ENCODE results near the gene ST3GAL6.

Gene ST3GAL6

GRCh38 chr3:98735761-98736269 is 27.3 kb upstream of the ST3GAL6 start:
- Histone ChIP-seq H2BK12ac (ENCODE audit: low read length in 2 of 2) (peak overlapping the region in 1 of 2 experiments; percentile 47), H3K4me2 (ENCODE audit: low read length, poor library complexity, severe bottlenecking) (no peak overlapping the region), H2AFZ (ENCODE audit: low read depth, low read length) (no peak overlapping the region), H2BK120ac (ENCODE audit: low read depth, low read length) (no peak overlapping the region), H3K18ac (ENCODE audit: low read depth in 1 of 2, low read length in 2 of 2) (no peak overlapping the region), H2BK5ac (ENCODE audit: low read depth, low read length, poor library complexity, severe bottlenecking) (no peak overlapping the region), H4K91ac (ENCODE audit: low read length) (no peak overlapping the region), H3K27me3 (ENCODE audit: control insufficient read depth in 1 of 2, insufficient read depth in 1 of 2, low read length in 2 of 2) (no peaks in the 10 kb centered on the region), H3K4ac (ENCODE audit: low read depth in 1 of 2, low read length in 2 of 2) (no peak overlapping the region), H3K27ac (ENCODE audit: low read length, poor library complexity, severe bottlenecking) (no peak overlapping the region), H3K79me1 (replicated peaks; ENCODE audit: low read length, poor library complexity, severe bottlenecking) (peaks cover 3% of the 10 kb centered on the region), H4K8ac (ENCODE audit: low read length) (no peak overlapping the region), H3K9ac (ENCODE audit: low read length) (no peak overlapping the region), H3K23ac (ENCODE audit: low read length in 2 of 2) (no peak overlapping the region), H3K14ac (ENCODE audit: low read length in 2 of 2) (no peak overlapping the region), H3K9me3 (ENCODE audit: control insufficient read depth, low read length) (no peaks in the 10 kb centered on the region), H3K36me3 (ENCODE audit: control insufficient read depth in 1 of 2, insufficient read depth in 2 of 2, low read depth in 1 of 2, low read length in 2 of 2) (no peaks in the 10 kb centered on the region), H3K4me3 (ENCODE audit: insufficient read depth in 1 of 2, low read depth in 1 of 2, low read length in 2 of 2) (no peak overlapping the region), H2AK5ac (ENCODE audit: low read length, severe bottlenecking) (no peak overlapping the region), H3K4me1 (ENCODE audit: control insufficient read depth, insufficient read depth, low read depth, low read length) (peaks cover 5% of the 10 kb centered on the region), H2BK15ac (ENCODE audit: low read depth, poor library complexity, severe bottlenecking) (no peak overlapping the region)
- 28% methylated on average over 1 of the region's 1 CpG for WGBS
- DNase-seq: peak; percentile 14

- Histone ChIP-seq H3K9ac (ENCODE audit: low read length) (no peak overlapping the region), H3K4ac (ENCODE audit: low read depth in 1 of 2, low read length in 2 of 2) (no peak overlapping the region), H4K8ac (ENCODE audit: low read length) (no peak overlapping the region), H2BK5ac (ENCODE audit: low read depth, low read length, poor library complexity, severe bottlenecking) (no peak overlapping the region), H2AK5ac (ENCODE audit: low read length, severe bottlenecking) (no peak overlapping the region), H3K27ac (ENCODE audit: low read length, poor library complexity, severe bottlenecking) (no peak overlapping the region), H3K23ac (ENCODE audit: low read length in 2 of 2) (no peak overlapping the region), H3K79me1 (replicated peaks; ENCODE audit: low read length, poor library complexity, severe bottlenecking) (peaks cover 3% of the 10 kb centered on the region), H3K14ac (ENCODE audit: low read length in 2 of 2) (no peak overlapping the region), H3K9me3 (ENCODE audit: control insufficient read depth, low read length) (no peaks in the 10 kb centered on the region), H3K4me3 (ENCODE audit: insufficient read depth in 1 of 2, low read depth in 1 of 2, low read length in 2 of 2) (no peak overlapping the region), H3K27me3 (ENCODE audit: control insufficient read depth in 1 of 2, insufficient read depth in 1 of 2, low read length in 2 of 2) (no peaks in the 10 kb centered on the region), H4K91ac (ENCODE audit: low read length) (no peak overlapping the region), H3K36me3 (ENCODE audit: control insufficient read depth in 1 of 2, insufficient read depth in 2 of 2, low read depth in 1 of 2, low read length in 2 of 2) (no peaks in the 10 kb centered on the region), H2BK12ac (ENCODE audit: low read length in 2 of 2) (no peak overlapping the region), H2BK120ac (ENCODE audit: low read depth, low read length) (no peak overlapping the region), H3K4me2 (ENCODE audit: low read length, poor library complexity, severe bottlenecking) (no peak overlapping the region), H2BK15ac (ENCODE audit: low read depth, poor library complexity, severe bottlenecking) (no peak overlapping the region), H3K18ac (ENCODE audit: low read depth in 1 of 2, low read length in 2 of 2) (no peak overlapping the region), H3K4me1 (ENCODE audit: control insufficient read depth, insufficient read depth, low read depth, low read length) (peaks cover 5% of the 10 kb centered on the region), H2AFZ (ENCODE audit: low read depth, low read length) (no peak overlapping the region)
- 98% methylated on average over 4 of the region's 5 CpGs for WGBS
- DNase-seq: no peak
These were observed 25.8 kb upstream of the ST3GAL6 start for GRCh38 chr3:98737301-98737700.

DNA sequence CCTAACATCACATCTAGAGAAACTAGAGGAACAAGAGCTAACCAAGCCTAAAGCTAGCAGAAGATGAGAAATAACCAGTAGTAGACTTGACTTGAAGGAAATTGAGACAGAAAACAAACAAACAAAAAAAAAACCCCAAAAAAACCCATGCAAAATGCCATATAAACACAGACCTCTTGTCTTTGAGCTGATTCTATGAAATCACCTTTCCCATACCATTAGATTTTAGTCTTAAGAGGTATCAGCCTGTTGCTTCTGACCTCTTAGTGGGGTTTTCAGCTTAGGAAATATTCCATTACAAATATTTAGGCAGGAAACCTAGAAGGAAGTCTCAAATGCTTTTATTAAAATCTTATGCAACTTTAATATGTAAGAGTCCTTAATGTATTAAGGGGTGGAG is 23.9 kb upstream of the ST3GAL6 start:
- Histone ChIP-seq H2BK15ac (ENCODE audit: low read depth, poor library complexity, severe bottlenecking) (no peak overlapping the region), H4K91ac (ENCODE audit: low read length) (no peak overlapping the region), H3K4ac (ENCODE audit: low read depth in 1 of 2, low read length in 2 of 2) (no peak overlapping the region), H3K79me1 (replicated peaks; ENCODE audit: low read length, poor library complexity, severe bottlenecking) (peaks cover 1% of the 10 kb centered on the region), H3K36me3 (ENCODE audit: control insufficient read depth in 1 of 2, insufficient read depth in 2 of 2, low read depth in 1 of 2, low read length in 2 of 2) (no peaks in the 10 kb centered on the region), H3K27me3 (ENCODE audit: control insufficient read depth in 1 of 2, insufficient read depth in 1 of 2, low read length in 2 of 2) (no peaks in the 10 kb centered on the region), H3K4me1 (ENCODE audit: control insufficient read depth, insufficient read depth, low read depth, low read length) (no peaks in the 10 kb centered on the region), H3K9me3 (ENCODE audit: control insufficient read depth, low read length) (no peaks in the 10 kb centered on the region), H2BK12ac (ENCODE audit: low read length in 2 of 2) (no peak overlapping the region), H2BK120ac (ENCODE audit: low read depth, low read length) (no peak overlapping the region), H2AFZ (ENCODE audit: low read depth, low read length) (no peak overlapping the region), H2BK5ac (ENCODE audit: low read depth, low read length, poor library complexity, severe bottlenecking) (no peak overlapping the region), H3K9ac (ENCODE audit: low read length) (no peak overlapping the region), H2AK5ac (ENCODE audit: low read length, severe bottlenecking) (no peak overlapping the region), H3K4me3 (ENCODE audit: insufficient read depth in 1 of 2, low read depth in 1 of 2, low read length in 2 of 2) (no peak overlapping the region), H3K4me2 (ENCODE audit: low read length, poor library complexity, severe bottlenecking) (no peak overlapping the region), H4K8ac (ENCODE audit: low read length) (no peak overlapping the region), H3K23ac (ENCODE audit: low read length in 2 of 2) (no peak overlapping the region), H3K14ac (ENCODE audit: low read length in 2 of 2) (no peak overlapping the region), H3K18ac (ENCODE audit: low read depth in 1 of 2, low read length in 2 of 2) (no peak overlapping the region), H3K27ac (ENCODE audit: low read length, poor library complexity, severe bottlenecking) (no peak overlapping the region)
- DNase-seq: no peak

GRCh38 chr3:98740324-98740723 is 22.8 kb upstream of the ST3GAL6 start:
- WGBS: 77% methylated on average over 4 of the region's 4 CpGs
- H3K27ac ChIP-seq (ENCODE audit: low read length, poor library complexity, severe bottlenecking): no peak overlapping the region

More at GRCh38 chr3:98740324-98740723, 22.8 kb upstream of the ST3GAL6 start:
- no peaks in the 10 kb centered on the region for H3K9me3 ChIP-seq (ENCODE audit: control insufficient read depth, low read length)
- H3K4me3 ChIP-seq (ENCODE audit: insufficient read depth in 1 of 2, low read depth in 1 of 2, low read length in 2 of 2): no peak overlapping the region
- H2BK12ac ChIP-seq (ENCODE audit: low read length in 2 of 2): no peak overlapping the region
- no peak overlapping the region for H2AFZ ChIP-seq (ENCODE audit: low read depth, low read length)
- H3K14ac ChIP-seq (ENCODE audit: low read length in 2 of 2): no peak overlapping the region
- H3K4ac ChIP-seq (ENCODE audit: low read depth in 1 of 2, low read length in 2 of 2): no peak overlapping the region
- H2BK5ac ChIP-seq (ENCODE audit: low read depth, low read length, poor library complexity, severe bottlenecking): no peak overlapping the region
- H3K27me3 ChIP-seq (ENCODE audit: control insufficient read depth in 1 of 2, insufficient read depth in 1 of 2, low read length in 2 of 2): no peaks in the 10 kb centered on the region
- H2BK120ac ChIP-seq (ENCODE audit: low read depth, low read length): no peak overlapping the region
- H3K18ac ChIP-seq (ENCODE audit: low read depth in 1 of 2, low read length in 2 of 2): peak overlapping the region in 1 of 2 experiments; percentile 28
- H4K8ac ChIP-seq (ENCODE audit: low read length): no peak overlapping the region
- no peak overlapping the region for H2BK15ac ChIP-seq (ENCODE audit: low read depth, poor library complexity, severe bottlenecking)
- H4K91ac ChIP-seq (ENCODE audit: low read length): no peak overlapping the region
- no peak overlapping the region for H2AK5ac ChIP-seq (ENCODE audit: low read length, severe bottlenecking)
- no peak overlapping the region for H3K23ac ChIP-seq (ENCODE audit: low read length in 2 of 2)
- H3K36me3 ChIP-seq (ENCODE audit: control insufficient read depth in 1 of 2, insufficient read depth in 2 of 2, low read depth in 1 of 2, low read length in 2 of 2): no peaks in the 10 kb centered on the region
- no peak overlapping the region for H3K9ac ChIP-seq (ENCODE audit: low read length)
- DNase-seq: no peak
- peaks cover 1% of the 10 kb centered on the region for H3K79me1 ChIP-seq (replicated peaks; ENCODE audit: low read length, poor library complexity, severe bottlenecking)
- no peaks in the 10 kb centered on the region for H3K4me1 ChIP-seq (ENCODE audit: control insufficient read depth, insufficient read depth, low read depth, low read length)
- no peak overlapping the region for H3K4me2 ChIP-seq (ENCODE audit: low read length, poor library complexity, severe bottlenecking)

All from mesenchymal stem cell (in vitro differentiated cells and primary cell).